GM11168 (cell line): ENCODE results near the gene TTC21A.

Experiments used
- in situ Hi-C: fragments of 300-500 bp; cut with MboI; formaldehyde crosslinking; loops from one replicate; pipeline ENCODE4 v1.12.0; 2022; ENCODE audit warnings: low sequenced_read_pairs; ENCODE audit not compliant: unreplicated experiment

Gene TTC21A

DNA sequence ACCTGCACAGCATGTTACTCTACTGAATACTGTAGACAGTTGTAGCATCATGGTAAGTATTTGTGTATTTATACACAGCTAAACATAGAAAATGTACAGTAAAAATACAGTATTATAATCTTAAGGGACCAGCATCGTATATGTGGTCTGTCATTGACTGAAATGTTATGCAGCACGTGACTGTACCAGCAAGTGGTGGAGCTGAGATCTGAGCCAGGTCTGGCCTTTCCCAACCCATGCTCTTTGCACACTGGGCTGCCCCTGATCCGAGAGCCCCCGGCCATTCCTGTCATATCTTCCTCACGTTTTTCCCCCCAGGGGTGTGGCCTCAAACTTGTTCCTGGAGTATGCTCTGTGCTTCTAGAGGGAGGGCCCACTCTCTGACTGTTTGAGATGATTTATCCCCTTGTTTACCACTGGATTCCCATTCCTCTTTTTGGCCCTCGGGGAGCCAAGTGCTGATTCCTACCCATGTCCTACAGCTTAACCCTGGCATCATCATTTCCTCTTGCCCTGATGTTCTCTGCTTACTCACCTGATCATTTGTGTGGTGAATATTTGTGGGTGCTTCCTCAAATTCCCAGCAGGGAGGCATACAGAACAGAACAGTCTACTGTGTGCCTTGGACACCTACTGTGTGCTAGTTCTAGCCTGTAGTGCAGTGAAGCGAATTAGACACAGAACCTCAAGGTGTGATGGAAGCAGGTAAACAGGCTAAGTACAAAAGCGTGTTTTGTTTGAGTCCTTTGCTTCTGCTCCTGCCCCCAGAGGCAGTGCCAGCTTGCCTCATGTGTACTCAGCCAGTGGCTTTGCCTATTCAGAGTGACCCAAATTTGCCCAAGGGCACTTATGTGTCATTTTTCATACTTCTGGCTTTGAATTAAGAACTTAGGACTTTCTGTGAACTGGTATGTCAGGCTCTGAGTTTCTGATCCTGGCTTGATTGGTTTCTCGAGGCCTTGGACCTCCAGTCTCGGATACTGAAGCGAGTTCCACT, 24.9 kb downstream of the TTC21A start:
- in situ Hi-C loops = no loop called here

DNA sequence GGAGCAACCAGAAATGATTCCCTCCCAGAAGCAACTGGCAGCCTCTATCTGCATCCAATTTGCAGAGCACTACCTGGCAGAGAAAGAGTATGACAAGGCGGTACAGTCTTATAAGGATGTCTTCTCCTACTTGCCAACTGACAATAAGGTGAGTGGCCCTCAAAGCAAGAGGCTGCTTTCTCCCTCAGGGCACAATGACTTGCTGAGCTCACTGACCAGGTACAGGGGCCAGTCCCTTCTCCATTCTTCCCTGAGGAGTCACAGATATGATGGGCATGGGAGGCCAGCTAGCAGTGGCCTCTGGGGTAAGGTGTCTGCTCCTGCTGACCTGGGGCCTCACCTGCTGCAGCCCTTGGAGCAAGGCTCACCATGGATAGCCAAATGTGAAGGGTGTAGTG, 25.6 kb downstream of the TTC21A start:
- in situ Hi-C loops = no loop called here

DNA sequence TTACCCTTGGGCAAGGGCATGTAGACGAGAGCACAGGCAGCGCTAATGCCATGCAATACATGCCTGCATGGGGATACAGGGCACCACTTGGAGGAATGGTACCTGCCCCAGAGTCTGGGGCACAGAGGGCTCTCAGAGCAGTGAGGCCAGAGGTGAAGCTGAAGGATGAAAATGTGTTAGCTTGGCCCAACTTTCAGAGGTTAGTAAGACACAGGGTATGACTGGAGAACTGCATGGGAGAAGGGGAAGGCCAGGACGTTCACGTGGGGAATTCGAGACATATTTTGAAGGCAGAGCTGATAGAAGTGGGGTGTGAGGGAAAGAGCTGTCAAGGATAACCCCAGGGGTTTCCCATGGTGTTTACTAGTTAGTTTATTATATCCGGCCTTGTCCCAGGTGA, 26.3 kb downstream of the TTC21A start:
- in situ Hi-C loops = no loop called here

DNA sequence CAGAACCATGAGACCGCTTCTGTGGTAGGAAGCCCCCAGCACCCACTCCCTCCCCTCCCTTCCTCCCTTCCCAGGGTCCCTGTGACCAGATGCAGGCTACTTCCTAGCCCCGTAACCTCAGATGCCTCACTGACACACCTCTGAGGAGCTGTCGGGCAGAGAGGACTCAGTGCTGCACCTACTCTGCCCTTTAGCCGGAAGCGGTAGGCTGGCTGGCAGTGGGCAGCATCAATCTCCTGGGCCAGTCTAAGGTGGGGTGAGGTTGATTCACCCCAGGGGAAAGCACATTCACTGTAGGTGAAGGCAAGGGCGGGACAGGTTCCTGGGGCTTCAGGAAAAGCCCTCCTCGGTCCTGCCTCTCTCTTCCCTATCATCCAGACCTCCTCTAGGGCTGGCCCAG, 26.8 kb downstream of the TTC21A start:
- in situ Hi-C loops = no loop called here

DNA sequence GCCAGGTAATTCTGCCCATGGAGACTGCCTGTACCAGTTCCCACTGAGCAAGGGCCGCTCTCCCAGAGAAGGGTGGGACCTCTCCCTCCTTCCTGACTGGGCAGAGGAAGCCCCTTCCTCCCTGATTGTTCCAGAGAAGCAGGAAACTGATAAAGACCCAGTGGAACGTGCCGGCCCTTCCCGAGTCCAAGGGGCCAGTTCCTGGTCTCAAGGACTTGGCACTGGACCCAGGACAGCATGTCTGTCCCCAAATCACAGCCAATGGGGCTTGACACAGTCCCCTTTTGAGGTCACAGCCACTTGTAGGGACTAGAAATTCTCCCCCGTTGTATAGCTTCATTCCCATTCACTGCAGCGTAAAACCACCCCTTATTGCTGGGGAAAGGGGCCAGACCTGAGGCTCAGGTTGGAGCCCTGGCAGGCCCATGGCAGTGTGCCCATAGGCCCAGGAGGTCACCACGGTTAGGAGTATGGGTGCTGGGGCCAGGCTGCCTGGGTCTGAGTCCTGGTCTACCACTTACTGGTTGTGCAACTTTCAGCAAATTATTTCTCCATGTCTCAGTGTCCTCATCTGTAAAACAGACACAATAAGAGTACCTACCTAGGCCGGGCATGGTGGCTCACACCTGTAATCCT, 27.8 kb downstream of the TTC21A start:
- in situ Hi-C loops = no loop called here

DNA sequence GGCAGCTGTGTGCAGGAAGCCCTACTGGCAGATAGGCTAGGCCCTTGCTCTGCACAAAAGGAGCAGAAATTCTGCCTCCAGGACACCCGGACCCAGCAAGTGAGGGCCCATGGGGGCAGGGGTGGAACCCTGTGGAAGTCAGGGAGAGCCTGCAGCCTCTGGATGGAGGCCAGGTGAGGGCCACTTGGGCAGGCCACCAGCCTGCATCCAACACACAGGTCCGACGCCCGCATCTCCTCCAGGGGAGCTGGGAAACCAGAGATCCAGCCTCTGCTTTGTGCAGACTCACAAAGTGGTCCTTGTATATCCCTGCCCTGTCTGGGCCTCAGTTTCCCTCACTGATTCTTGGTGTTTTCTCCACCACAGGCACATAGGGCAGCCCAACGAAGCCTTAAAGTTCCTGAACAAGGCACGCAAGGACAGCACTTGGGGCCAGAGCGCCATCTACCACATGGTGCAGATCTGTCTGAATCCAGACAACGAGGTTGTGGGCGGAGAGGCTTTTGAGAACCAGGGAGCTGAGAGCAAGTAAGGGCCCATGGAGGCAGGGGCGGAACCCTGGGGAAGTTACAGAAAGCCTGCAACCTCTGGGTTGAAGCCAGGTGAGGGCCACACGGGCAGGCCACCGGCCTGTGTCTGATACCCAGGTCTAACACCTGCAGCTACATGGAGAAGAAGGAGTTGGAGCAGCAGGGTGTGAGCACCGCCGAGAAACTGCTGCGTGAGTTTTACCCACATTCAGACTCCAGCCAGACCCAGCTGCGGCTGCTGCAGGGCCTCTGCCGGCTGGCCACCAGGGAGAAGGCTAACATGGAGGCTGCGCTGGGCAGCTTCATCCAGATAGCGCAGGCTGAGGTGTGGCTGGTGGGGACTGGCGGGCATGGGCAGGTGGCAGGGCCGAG, 29.3 kb downstream of the TTC21A start:
- in situ Hi-C loops = no loop called here

DNA sequence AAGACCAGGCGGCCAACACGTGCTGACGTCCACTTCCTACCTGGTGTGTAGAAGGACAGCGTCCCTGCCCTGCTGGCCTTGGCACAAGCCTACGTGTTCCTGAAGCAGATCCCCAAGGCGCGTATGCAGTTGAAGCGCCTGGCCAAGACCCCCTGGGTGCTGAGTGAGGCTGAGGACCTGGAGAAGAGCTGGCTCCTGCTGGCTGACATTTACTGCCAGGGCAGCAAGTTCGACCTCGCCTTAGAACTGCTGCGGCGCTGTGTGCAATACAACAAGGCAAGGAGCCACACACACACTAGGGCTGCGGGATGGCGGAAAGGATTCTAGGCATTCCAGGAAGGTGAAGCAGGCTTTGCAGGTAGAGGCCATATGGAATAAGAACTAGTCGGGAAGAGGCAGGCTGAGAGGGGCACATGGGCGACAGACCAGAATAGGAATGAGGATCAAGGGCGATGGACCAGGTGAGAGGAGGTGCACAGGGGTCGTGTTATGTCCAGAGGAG, 30.0 kb downstream of the TTC21A start:
- in situ Hi-C loops = no loop called here

DNA sequence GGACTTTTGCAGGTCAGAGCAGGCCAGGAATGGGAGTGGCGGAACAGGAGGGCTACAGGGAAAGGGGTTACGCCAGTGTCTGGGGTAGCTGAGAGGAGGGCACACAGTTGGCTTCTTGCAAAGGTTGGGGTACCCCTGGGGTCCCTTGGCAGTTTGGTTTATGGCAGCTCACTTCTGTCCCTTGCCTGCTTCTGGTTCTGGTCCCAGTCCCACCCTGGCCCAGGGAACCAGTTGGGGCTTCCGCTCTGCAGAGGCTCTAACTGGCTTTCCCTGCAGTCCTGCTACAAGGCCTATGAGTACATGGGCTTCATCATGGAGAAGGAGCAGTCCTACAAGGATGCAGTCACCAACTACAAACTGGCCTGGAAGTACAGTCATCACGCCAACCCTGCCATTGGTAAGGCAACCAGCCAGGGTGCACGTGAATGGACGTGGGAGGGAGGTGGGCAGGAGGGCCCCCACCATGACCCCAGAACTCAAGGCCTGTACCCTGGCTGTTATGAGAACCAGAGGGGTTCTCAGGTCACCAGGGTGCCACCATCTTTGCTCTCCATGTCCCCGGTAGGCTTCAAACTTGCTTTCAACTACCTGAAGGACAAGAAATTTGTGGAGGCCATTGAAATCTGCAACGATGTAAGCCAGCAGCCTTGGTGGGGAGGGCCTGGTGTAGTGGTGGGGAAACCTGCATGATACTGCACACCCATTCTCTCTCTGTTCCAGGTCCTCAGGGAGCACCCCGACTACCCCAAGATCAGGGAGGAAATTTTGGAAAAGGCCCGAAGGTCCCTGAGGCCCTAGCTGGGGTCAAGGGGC, 30.7 kb downstream of the TTC21A start:
- in situ Hi-C loops = no loop called here

DNA sequence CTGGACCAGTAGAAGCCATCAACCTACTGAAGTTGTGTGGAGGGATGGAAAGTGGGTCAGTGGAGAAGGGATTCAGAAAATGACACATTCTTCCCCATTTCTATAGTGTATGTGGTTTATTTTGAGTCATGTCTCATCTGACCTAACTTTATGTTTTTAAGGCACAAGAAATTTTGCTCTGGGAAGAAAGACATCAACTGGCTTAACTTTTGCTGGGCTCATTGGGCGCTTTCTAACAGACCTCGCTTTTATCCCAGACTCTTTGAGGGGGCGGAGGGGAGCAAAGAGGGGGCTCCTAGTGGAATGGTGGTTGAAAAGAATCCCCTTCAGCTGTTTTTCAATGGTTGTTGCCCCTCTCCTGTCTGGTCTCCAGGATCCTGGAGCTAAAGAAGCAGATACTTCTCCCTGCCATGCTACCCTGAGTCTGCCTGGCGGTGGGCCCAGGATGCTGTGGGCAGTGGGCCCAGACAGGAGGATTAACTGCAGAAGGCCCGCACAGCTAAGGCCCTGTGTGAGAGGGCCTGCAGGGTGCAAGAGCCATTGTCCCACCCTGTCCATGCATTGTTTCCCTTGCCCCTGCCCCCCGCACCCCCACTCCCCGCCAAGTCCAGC, 31.4 kb downstream of the TTC21A start:
- in situ Hi-C loops = no loop called here

DNA sequence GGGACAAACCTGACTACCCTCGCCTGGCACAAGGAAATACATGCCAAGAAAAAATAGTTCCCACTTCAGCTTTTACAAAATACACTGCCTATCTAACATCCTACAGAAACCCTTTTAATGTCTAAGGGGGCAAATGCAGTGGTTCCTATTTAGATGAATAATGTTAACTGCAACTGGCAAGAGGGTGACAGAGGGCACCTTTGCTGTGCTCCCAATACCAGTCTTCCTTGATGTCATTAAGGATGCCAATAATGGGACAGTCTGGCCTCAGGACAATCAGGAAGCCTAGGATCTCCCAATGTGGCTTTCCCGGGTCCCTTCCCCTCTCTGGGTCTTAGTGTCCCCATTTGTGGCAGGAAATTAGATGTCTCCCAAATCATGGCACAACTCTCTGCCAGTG, 32.0 kb downstream of the TTC21A start:
- in situ Hi-C loops = no loop called here

DNA sequence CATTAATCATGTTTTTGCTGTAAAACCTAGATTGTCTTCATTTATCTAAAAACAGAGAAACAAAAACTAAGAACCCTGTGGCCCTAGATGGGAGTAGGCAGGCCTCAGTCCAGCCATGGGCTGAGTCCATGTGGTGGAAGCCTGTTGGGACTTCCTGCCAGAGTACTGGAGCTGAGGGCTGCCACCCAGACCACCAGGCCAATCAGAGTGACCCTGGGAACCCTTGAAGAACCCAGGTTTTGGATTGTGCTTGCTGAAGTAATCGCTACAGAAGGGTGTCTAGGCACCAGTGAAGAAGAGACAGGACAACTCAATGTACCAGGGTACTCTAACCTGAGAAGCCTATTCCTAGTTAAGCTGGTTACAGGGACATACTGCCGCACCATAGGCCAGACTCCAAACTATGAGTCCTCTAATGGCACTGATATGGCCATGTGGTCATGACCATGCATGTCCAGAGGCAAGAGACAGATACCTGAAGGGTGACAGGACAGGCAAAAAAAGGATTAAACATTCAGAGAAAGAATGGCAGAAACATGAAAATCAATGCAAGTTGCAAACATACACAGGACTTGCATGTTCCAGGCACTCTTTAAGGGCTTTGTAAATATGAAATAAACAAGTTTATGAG, 33.0 kb downstream of the TTC21A start:
- in situ Hi-C loops = no loop called here

DNA sequence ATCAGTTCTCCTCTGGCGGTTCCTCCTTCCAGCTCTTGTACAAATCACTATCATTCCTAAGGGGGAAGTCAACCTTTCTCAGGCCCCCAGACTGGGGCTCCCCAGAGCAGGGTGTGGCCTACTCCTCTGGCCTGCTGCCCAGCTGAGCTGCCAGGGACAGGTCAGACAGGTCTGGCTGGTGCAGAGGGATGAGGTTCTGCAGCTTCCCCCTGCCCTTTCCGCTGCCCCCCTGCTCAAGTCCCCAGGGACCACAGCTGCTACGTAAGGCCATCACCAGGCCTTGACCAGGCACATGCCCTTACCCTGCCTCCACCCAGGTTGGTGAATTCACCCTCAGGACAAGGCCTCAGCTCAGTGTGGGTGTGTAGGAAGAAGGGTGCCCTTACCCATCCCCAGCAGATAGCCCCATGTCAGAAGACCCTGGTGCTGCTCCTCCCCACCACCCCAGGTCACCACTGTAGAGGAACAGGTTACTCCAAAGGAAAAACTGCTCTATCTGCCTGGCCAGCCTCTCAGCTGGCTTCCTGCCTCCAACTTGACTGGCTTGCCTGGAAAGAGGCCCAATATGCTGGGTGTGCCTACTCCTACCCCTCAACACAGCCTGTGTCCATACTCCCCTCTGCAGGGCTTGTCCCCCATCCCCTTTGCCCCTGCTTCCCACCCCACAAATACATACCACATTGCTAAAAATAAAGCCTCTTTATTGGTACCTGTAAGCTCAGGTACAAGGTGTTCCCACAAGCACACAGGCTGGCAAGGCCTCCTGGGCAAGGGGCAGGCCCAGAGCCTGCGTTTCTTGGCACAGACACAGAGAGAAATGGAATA, 33.9 kb downstream of the TTC21A start:
- in situ Hi-C loops = no loop called here

DNA sequence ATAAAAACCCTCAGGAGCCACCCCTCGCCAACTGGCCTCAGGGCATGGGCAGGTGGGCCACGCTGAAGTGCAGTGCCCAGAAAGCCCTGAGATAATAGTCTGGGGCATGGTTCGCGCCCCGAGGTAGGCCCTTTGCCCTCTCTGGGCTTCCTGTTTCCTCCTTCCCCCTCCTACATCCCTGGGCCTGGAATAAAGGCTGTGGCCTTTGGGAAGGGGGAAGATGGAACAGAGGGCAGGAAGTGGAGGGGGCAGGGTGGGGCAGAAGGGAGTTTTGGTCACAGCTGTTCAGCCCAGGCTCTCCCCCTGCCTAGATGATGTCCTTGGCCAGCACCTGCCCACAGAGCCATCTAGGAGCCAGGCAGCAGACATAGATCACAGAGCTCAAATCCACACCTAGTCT, 34.6 kb downstream of the TTC21A start:
- in situ Hi-C loops = no loop called here

DNA sequence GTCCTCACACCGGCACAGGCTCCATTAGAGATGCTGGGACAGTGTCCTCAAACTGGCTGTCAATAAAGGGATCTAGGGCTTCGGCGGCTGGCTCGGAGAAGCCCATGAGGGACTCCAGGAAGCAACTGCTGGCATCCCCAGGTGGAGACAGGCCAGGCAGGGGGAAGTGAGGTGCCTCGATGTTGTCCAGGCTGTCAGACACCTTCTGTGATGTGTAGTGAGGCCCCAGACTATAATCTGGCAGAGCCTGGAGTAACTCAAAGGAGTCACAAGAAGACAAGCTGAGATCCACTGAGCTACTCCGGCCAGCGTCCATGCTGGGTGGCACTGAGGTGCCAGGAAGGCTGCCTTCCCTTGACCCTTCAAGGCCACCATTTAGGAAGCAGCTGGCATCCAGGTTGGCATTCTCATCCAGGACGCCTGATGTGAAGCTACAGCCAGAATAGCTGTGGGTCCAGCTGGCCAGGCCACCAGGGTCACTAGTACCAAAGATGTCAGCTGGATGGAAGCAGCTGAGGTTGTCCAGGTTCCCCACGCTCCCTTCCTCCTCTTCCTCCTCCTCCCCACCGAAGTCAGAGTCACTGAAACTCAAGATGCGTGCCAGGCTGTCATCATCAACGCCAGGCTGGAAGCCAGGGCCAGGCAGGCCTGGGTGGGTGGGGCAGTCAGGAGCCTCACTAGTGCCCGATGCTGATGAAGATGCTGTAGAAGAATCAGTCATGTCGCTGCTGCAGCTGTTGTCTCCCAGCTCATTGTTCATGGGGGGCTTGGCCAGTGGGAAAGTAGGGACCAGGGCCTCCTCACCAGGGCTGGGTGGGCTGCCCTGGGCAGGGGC, 35.8 kb downstream of the TTC21A start:
- in situ Hi-C loops = no loop called here

DNA sequence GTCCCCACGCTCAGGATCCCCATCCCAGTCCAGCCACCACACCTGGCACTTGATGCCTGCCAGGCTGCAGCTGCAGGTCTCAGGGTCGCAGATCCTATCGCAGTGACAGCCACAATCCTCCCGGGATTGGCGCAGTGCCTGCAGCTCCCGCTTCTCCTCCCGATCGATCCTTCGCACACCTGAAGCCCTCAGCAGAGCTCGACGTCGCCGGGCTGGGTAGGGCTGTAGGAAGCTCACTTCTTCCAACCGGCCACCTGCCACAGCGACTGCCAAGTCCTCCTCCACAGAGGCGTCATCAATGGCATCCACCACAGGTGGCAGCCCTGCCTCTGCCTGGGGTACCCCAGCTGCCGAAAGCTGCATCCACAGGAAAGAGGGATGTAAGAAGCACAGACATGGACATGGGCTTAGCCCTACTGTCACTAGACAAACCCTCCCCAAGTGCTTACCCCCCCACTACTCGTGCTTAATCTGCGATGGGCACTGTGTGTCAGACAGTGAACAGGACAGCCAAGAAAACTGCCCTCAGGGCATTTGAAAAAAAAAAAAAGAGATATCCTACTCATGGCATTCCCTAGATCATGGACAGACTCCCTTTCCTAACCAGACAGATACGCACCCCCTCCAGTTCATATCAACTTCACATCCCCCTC, 36.7 kb downstream of the TTC21A start:
- in situ Hi-C loops = no loop called here

DNA sequence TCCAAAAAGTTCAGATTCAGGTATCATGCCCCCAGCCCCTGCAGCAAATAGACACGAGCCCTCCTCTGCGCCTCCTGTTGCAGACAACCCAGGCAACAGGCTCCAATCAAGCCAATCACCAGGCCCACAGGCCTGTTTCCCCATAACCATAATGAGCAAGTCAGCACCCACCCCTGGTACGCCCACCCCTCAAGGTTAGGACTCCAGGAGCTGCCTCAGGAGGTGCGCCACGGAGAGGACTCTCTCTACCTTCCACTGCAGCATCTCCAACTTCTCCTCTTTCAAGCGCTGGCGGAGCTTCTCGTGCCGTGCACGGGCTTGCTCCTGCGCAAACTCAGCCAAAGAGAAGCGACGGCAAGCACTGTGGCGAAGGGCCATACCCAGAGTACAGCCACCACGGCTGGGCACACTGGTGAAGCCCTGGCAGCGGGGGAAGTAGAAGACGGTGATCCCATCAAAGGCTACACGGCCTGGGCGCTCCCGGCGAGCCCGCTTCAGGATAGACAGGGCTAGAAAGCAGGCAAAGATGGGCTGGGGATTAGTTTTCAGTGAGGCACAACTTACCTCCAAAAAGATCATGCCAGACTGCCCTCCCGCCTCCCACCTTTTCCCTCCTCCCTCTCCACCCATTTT, 37.4 kb downstream of the TTC21A start:
- in situ Hi-C loops = no loop called here
